Measurements from ENCODE around the gene HSF4.

HSF4 gene

DNA sequence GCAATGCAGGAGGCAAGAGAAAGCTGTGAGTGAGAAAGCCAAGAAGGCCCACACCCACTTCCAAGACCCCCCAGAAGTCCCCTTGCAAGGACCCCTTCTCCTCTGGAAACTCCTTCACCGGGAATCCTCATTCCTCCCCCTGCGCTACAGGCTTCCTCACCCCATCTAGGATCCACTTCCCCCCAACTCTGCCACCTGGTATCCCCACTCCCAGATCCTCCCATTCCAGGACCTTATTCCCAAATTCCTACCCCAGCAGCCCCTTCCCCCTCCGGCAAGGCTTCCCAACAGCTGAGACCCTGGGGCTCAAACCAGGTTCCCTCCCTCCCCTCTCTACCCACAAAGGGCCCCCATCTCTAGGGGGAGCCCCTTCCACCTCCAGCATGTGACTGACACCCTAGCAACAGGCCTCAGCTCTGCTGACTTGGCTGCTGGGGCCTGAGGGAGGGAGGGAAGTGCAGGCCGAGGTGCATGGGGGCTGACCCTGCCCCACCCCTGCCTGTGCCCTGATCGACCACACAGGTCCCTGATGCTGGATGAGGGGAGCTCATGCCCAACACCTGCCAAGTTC is 2.1 kb downstream of the HSF4 start:
- no peak for DNase-seq (ENCODE audit: low spot score)

DNA sequence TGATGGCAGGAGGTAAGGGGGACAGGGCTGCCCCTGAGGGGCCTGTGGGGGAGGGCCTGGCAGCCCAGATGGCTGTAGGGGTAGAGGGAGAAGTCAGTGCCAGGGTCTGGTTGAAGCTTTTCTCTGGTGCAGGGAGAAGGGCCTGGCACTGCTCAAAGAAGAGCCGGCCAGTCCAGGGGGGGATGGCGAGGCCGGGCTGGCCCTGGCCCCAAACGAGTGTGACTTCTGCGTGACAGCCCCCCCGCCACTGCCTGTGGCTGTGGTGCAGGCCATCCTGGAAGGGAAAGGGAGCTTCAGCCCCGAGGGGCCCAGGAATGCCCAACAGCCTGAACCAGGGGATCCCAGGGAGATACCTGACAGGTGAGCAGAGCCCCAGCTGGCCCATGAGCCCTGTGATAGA is 3.0 kb downstream of the HSF4 start:
- no peak for DNase-seq (ENCODE audit: low spot score)

DNA sequence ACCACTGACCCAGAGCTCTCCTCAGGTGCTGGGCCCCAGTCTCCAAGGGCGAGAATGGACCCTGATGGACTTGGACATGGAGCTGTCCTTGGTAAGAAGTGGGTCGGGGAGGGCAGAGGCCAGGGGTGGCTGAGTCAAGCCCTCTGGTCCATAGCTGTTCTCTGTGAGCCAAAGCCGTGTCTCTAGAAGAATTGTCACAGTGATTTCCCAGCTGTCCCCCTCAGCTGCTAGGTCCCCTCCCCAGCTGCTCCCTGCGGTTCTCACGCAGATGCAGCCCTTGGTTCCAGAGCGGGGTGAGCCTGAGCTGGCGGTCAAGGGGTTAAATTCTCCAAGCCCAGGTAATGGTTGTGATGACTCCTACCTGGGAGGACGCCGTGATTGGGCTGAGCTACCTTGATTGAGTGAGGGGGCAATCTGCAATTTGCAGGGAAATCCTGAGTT is 4.5 kb downstream of the HSF4 start:
- no peak for DNase-seq (ENCODE audit: low spot score)

DNA sequence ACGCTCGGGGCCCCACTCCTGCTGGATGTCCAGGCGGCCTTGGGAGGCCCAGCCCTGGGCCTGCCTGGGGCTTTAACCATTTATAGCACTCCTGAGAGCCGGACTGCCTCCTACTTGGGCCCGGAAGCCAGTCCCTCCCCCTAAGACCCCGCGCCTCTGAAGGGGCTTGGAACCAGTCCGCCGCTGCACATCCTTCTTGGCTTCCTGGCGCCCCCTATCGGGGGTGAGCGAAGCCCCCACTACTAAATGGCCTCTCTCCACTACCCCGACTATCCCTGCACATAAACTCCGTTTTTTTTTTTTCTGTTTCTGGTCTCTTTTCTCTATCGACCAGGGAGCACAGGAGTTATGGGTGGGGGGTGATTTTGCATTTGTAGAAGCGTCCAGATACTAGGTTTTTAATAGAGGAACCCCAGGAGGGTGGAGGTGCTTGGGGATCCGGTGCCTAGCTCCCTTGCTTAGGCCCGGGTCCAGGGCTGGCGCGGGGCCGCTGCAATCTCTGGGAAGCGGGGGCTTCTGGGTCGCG is 5.2 kb downstream of the HSF4 start:
- no peak for DNase-seq (ENCODE audit: low spot score)

DNA sequence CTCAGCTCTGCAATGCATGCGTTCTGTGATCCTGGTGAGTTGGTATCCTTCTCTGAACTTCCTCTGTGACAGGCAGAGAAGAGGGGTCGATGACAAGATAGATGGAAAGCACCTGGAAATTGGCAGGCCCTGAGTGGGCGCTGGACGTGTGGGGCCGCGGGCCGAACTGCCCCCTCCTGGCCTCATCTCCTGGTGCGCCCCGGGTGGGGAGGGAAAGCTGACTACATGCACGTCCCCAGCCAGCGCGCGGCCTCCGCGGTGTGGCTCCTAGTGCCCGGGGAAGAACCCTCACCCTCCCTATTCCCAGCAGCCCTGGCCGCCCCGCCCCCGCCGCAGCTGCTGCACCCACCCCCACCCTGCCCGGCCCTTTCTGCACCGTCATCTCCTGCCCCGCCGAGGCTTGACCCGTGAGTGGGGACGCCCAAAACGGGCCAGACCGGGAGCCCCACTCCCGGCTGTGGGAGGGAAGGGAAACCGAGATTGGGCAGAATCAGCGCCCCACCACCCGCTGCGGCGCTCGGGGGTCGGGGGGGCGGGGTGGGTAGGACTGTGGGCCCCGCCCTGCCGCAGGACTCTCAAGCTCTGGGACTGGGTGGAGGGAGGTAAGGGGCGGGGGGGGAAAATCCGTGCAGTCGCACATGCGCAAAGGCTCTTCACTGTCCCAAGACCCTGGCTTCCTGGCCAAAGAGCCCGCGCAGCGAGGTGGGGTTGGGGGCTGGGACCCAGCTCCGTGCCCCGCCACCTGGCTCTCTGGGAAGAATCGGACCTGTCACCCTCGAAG is 5.8 kb downstream of the HSF4 start, which contains the start of gene NOL3:
NOL3 (plus strand) TSS at position 371 of the 781 bp plus-strand sequence.
- DNase-seq (ENCODE audit: low spot score) = no peak

DNA sequence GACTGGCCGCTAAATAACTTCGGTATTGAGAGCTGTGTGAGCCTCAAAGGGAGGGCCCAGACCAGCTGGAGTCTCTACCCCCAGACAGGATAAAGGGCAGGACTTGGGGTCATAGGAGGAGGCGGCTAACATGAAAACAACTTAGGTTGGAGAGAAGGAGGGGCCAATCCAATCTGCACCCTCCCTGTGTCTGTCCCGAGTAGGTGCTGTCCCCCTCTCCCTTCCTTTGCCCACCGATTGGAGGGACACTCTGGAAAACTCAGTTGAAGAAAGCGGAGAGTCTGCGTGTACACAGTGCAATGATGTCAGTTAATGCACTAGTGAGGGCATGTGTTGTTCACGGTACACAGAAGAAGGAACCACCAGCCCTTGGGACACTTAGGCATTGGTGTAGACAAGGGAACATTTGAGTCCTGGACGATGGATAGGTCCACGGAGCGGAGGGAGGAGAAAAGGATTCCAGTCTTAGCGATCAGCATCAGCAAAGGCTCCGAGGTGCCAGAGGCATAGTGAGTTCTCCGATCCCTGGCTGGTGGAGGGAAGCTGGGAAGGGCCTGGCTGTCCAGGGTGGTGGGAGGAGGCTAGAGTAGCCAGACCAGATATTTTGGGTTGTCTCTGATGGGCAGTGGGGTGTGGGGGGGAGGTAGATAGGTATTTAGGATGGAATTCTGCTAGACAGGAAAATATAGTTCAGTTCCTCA is 6.6 kb downstream of the HSF4 start:
- DNase-seq (ENCODE audit: low spot score) = no peak

DNA sequence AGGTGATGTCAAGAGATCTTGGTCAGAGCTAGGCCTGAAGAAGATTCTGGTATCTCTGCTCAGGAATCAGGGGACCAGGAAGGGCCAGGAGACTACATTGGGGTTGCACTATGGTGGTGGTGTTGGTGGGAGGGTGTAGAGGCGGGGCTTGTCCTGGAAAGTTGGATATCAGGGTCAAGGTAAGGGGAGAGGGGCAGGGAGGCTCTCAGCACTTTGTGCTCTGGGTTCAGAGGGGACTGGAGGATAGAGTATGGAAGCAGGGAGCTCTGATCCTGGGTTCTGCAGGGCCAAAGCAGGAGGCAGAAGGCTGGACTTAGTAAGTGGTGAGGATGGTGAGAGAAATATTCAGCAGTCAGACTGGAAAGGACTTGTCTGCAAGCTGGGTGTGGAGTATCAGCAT is 8.8 kb downstream of the HSF4 start:
- DNase-seq (ENCODE audit: low spot score) = no peak

DNA sequence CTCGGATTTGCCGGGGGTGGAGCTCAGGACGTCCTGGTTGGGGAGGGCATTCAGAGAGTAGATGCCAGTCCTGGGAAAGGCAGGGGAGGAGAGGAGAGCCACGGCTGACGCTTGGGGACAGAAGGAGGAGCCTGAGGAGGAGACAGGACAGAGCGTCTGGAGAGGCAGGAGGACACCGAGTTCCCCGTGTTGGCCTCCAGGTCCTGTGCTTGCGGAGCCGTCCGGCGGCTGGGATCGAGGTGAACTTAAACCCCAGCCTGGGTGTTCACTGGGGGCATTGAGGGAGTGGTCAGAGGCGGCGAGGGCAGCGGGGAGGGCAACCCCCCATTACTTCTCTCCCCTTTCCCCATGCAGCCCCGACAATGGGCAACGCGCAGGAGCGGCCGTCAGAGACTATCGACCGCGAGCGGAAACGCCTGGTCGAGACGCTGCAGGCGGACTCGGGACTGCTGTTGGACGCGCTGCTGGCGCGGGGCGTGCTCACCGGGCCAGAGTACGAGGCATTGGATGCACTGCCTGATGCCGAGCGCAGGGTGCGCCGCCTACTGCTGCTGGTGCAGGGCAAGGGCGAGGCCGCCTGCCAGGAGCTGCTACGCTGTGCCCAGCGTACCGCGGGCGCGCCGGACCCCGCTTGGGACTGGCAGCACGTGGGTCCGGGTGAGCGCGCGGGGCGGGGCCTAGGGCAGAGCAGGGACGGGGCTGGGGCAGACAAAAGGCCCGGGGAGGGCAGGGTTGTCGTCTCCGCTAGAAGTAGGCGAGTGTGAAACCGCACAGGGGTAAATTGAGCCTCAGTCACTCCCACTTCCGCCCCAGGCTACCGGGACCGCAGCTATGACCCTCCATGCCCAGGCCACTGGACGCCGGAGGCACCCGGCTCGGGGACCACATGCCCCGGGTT is 9.5 kb downstream of the HSF4 start:
- DNase-seq (ENCODE audit: low spot score) = peak; percentile 81

DNA sequence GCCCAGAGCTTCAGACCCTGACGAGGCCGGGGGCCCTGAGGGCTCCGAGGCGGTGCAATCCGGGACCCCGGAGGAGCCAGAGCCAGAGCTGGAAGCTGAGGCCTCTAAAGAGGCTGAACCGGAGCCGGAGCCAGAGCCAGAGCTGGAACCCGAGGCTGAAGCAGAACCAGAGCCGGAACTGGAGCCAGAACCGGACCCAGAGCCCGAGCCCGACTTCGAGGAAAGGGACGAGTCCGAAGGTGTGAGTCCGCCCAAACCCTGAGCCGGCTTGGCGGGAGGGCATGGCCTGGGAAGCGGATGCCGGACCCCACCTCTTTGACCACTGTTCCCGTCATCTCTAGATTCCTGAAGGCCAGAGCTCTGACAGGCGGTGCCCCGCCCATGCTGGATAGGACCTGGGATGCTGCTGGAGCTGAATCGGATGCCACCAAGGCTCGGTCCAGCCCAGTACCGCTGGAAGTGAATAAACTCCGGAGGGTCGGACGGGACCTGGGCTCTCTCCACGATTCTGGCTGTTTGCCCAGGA is 10.2 kb downstream of the HSF4 start:
- no peak for DNase-seq (ENCODE audit: low spot score)

DNA sequence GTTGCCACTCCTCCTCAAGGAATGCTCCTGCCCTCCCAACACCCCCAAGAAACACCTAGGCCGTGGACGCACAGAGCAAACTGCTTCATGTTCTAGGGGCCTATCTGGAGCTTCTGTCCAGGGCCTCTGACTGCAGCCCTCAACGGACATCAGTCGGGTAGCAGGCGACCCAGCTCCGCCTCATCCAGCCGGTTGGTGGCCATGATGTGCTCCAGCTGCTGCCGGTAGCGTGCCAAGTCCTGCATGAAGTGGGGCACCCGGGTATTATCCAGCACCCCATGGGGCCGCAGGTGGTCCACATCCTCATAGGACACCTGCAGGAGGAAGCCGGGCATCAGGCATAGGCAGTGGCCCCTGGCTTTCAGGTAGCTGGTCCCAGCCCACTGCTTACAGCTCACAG is 12.1 kb downstream of the HSF4 start:
- DNase-seq (ENCODE audit: low spot score) = no peak

DNA sequence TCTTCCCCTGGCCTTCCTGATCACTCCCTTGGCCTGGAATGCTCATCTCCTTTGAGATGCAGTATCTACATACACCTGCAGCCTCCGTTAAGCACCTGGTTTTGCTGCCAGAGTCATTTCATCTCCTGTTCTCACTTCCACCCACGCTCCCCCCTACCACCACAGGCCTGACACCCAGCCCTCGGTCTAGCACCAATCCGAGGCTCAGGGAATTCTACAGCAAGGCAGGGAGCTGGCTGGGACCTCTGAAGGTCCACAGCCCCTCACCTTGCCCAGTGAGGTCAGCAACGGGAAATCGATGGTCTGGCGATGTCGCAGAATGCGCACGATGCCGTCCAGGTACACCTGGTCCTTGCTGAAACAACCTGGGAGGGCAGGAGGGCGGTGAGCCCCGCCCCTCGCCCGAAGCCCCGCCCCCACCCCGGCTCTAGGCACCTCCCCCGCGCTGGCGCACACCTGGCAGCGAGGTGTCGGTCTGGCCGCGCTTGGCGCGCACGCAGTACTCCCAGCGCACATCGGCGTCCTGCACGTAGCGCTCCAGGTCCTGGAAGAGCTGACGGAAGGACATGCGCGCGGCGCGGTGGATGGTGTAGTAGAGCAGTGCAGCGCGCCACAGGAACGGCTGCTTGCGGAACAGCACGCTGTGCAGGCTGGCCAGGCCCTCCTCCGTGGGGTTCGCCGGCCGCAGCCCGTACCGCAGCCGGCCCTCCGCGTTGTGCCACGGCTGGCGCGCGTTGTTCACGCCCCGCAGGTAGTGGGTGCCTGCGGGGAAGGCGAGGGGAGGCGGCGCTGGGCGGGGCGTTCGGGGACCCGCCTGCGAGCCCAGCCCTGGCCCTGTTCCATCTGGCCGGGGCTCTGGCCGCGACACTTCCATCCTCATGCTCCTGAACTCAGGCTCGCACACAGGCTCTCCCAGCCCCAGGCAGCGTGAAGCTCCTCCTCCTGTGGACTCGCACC is 13.5 kb downstream of the HSF4 start:
- DNase-seq (ENCODE audit: low spot score) = no peak

DNA sequence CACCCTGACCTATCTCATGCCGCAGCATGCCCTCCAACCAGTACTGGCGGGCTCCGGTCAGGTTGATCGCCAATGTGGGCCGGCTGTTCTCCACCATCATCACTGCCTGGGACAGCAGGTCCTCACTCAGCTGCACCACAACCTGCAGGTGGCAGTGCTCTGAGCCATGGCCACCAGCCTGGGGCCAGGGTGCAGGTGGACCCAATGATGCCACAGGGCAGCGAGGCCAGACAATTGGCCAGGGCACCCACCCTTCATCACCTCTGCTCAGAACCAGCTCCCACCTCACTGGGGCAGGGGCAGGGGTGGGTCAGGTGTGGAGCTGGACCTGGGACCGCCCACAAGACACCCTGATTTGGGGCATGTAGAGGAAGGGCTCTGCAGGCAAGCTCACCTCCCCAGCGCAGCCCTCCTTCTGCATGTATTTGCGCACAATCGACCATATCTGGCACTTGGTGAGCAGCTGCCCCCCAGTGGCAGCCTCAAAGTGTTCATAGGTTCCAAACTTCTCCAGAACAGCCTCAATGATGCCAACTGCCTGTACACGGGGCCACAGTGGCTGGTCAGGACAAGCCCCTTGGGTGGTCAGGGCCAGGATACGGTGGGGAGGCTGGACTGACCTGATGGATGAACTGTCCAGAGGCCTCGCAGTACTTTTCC is 15.0 kb downstream of the HSF4 start:
- no peak for DNase-seq (ENCODE audit: low spot score)

DNA sequence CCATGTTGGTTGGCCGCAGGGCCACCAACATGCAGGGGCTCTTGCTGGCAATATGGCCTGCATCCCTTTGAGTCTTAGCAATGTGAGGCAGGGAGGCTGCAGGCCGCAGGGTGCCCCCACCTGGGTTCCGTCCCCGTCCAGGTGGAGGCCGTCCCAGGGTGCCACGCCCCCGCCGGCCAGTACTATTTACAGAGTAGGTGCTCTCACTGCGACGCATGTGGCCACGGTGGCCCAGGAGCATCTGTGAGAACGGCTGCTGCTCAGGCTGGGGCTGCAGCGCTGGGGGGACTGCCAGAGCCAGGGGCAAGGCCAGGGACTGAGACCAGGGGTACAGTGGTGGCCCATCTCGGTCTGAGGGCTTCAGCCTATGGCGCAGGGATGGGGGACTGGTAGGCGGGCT is 15.6 kb downstream of the HSF4 start:
- no peak for DNase-seq (ENCODE audit: low spot score)

DNA sequence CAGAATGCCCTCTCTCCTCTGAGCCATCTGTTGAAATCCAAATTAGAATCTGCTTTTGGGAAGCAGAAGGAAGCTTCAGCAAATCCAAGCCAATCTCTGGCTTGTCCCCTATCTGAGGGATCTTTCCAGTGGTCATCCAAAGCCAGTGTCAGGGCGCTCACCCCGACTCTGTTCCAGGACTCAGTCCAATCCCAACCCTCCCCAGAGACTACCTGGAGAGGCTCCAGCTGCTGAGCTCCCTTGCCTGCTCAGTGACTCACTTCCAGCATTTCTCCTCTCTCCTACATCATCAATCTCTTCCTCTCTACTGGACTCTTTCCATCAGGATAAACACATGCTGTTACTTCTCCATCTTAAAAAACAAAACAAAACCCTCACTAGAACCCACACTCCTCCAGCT is 16.8 kb downstream of the HSF4 start:
- DNase-seq (ENCODE audit: low spot score) = no peak

DNA sequence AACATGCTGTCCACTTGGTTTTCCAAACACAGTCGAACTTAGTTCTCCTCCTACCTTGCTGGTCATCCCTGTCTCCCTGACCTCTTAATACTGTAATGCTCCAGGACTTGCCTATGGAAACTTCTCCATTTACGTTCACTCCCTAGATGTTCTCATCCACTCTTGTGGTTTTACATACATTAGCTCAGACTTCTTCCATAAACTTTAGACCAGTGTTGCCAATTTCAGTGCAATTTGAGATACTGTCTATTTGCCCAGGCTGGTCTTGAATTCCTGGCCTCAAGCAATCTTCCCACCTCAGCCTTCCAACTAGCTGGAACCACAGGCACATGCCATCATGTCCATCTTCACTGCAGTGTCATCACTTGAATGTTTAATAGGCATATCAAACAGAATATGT is 17.7 kb downstream of the HSF4 start:
- no peak for DNase-seq (ENCODE audit: low spot score)

DNA sequence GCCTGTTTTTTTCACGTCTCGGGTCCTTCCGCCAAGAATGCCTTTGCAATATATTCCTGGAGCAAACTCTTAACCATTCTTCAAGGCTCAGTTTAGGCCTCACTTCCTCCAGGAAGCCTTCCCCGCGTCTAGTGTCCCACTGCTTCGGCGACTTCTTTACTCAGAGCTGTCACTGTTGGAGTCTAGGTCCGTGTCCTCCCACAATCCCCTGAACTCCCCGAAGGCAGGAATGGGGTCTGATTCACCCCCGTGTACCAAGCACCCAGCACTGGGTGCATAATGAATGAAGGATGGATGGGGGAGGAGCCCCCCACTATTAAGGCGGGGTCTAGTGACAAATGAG is 18.7 kb downstream of the HSF4 start:
- DNase-seq (ENCODE audit: low spot score) = no peak

DNA sequence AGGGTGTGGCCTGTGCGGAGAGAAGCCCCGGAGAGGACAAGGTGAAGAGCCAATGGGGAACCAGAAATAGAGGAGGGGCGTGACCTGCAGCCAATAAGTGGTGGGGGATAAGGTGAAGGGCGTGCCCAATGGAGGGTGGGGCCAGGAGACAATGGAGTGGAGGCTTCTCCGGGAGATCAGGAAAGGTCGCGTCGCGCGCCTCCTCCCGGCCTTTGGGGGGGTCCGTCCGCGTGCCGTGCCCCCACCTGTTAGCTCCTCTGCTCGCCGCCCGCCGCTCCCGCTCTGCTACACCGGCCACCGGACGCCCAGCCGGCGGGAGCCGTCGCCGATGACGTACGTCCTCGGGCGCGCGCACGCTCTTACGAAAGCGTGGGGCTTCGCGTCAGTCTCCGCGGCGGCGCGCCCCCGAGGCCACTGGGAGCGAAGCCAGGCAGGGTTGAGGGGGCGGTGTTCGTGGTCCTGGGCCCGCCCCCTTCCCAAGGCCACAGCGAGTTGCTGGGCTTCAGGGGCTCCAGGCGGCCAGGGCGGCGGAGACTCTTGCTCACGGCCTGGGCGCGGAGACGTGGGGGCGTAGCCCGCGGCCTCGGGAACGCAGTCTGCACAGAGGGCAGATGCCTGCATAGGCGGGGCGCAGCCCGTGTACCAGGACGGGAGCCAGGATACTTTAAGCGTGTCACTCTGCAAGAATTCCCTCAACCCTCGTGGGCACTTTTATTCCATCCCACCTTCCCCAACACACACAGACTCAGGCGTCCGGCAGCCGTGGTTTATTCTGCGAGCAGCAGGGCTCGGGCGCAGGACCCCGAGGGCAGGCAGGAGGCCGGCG is 19.3 kb downstream of the HSF4 start, which contains the start of gene MATCAP1:
MATCAP1 (minus strand) TSS at position 337 of the 826 bp plus-strand sequence. CDS start 3,353 bp downstream, outside the sequence.
- DNase-seq (ENCODE audit: low spot score) = peak; percentile 98

DNA sequence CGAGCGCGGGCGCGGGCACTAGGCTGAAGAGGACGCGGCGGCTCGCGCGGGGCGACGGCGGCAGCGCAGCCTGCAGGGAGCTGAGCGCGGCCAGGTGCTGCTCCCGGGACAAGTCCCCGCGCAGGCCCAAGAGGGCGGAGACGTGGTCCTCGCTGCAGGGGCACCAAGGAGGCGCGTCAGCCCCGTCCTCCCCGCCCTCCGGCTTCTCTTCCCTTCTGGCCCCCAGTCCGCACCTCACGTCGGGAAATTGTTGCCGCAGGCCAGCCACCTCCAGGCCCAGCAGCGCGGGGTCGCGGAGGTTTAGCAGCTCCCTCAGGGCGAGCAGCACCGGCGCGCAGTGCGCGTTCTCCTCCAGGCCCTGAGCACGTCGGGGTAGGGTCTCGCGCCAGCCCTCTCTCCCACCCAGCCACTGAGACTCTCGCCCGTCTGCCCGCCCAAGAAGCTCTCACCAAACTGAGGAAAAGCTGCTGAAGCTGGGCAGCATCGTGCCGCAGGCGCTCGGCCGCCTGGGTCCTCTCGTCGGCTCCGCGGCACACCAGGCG is 20.0 kb downstream of the HSF4 start:
- no peak for DNase-seq (ENCODE audit: low spot score)
